GM18502 (cell line): ENCODE results near the gene EHMT1.
A peak's percentile ranks its signal among the peaks of the same experiment; 100 is the strongest.

ENCODE experiments used
- ATAC-seq: cut with Tn5 transposase; IDR thresholded peaks from one replicate; pipeline ENCODE4 v1.9.1; 2021; ENCODE audit warnings: mild to moderate bottlenecking; ENCODE audit not compliant: unreplicated experiment, poor library complexity

The EHMT1 gene

GRCh38 chr9:137669261-137669672 lies 50.5 kb downstream of the EHMT1 start:
- ATAC-seq, result no peak

- ATAC-seq, result no peak
Measured at GRCh38 chr9:137670391-137671195, 51.8 kb downstream of the EHMT1 start.

- ATAC-seq, result no peak
Measured at GRCh38 chr9:137671196-137671538, 52.4 kb downstream of the EHMT1 start.

- ATAC-seq, result no peak
Measured at GRCh38 chr9:137671721-137672120, 52.9 kb downstream of the EHMT1 start.

- ATAC-seq, result peak; percentile 52
Measured at GRCh38 chr9:137672907-137673791, 54.3 kb downstream of the EHMT1 start.

GRCh38 chr9:137673886-137674285 lies 55.1 kb downstream of the EHMT1 start:
- no peak for ATAC-seq

- ATAC-seq, result no peak
Measured at GRCh38 chr9:137674307-137674975, 55.6 kb downstream of the EHMT1 start.

GRCh38 chr9:137674976-137675320 lies 56.1 kb downstream of the EHMT1 start:
- no peak for ATAC-seq

- ATAC-seq, result no peak
Measured at GRCh38 chr9:137676998-137677397, 58.2 kb downstream of the EHMT1 start.

GRCh38 chr9:137678202-137678601 lies 59.4 kb downstream of the EHMT1 start:
- no peak for ATAC-seq

- no peak for ATAC-seq
Measured at GRCh38 chr9:137679249-137679648, 60.4 kb downstream of the EHMT1 start.

GRCh38 chr9:137679695-137680305 lies 61.0 kb downstream of the EHMT1 start:
- ATAC-seq, result no peak

- no peak for ATAC-seq
Measured at GRCh38 chr9:137680444-137681358, 61.9 kb downstream of the EHMT1 start.

GRCh38 chr9:137682428-137683105 lies 63.8 kb downstream of the EHMT1 start:
- no peak for ATAC-seq

GRCh38 chr9:137683262-137683864 lies 64.6 kb downstream of the EHMT1 start:
- ATAC-seq, result no peak

- no peak for ATAC-seq
Measured at GRCh38 chr9:137685035-137685740, 66.4 kb downstream of the EHMT1 start.

- no peak for ATAC-seq
Measured at GRCh38 chr9:137685741-137686420, 67.1 kb downstream of the EHMT1 start.
